ENCODE results near the gene C17orf78. TPM values are rescaled to one million over a fixed set of nuclear protein-coding genes. Genes with fewer than 3 reads are reported as not detected.
"Not testable (repeated sequence)": the region's sequence is repeated elsewhere in the genome, so short reads cannot be mapped to it uniquely, and the experiment has no call there.

C17orf78 gene
- total and polyA plus RNA-seq, 9 donors = not detected

GRCh38 chr17:37440424-37440823, 64.6 kb downstream of the C17orf78 start:
- 90 to 97% (median 96%) methylated on average over 2 of the region's 2 CpGs for WGBS, 3 donors
- Histone ChIP-seq H3K4me3 (no peak overlapping the region), H3K36me3 (no peaks in the 10 kb centered on the region), H3K27me3 (no peaks in the 10 kb centered on the region), H3K4me1 (ENCODE audit: insufficient read depth) (no peaks in the 10 kb centered on the region), H3K27ac (no peak overlapping the region), H3K9me3 (no peaks in the 10 kb centered on the region)
- TF ChIP-seq CTCF (IDR thresholded peaks at IDR 0.05) (no peak), POLR2A (IDR thresholded peaks at IDR 0.05) (no peak), EP300 (IDR thresholded peaks at IDR 0.05) (no peak)
- DNase-seq = no peak
- intact Hi-C loops (cut with DNase I) = loop anchor here in 1 of 4 donors (10.0 kb wide), 1 partner anchor 66 kb away; the partner anchor contains the start of gene C17orf78

- H3K27me3 ChIP-seq; H3K9me3 ChIP-seq; H3K36me3 ChIP-seq; H3K4me3 ChIP-seq; H3K27ac ChIP-seq; DNase-seq; H3K4me1 ChIP-seq (ENCODE audit: insufficient read depth): not testable (repeated sequence)
- 91 to 95% (median 94%) methylated on average over 12 of the region's 12 CpGs for WGBS, 3 donors
- intact Hi-C loops (cut with DNase I) = loop anchor here in 1 of 4 donors (10.0 kb wide), 1 partner anchor 67 kb away; the partner anchor contains the start of gene C17orf78
Measured at GRCh38 chr17:37441369-37442014, 65.7 kb downstream of the C17orf78 start.

Other genes starting within 250 kb of the C17orf78 start
- gene ACACA, start 30.9 kb downstream of the C17orf78 start, total RNA-seq = 100 to 1,000 TPM in 1 of 7 donors, 10 to 100 TPM in 6; 20.5 to 104 (median 43.3) TPM
- 10 to 100 TPM; 10.9 to 36.8 TPM for gene ACACA, start 30.9 kb downstream of the C17orf78 start, polyA plus RNA-seq
- 10 to 100 TPM; 12.9 to 33.2 (median 24.9) TPM for gene TADA2A, start 30.9 kb downstream of the C17orf78 start, total RNA-seq
- 10 to 100 TPM in 1 of 2 donors, 1 to 10 TPM in 1; 9.2 to 20.5 TPM for gene TADA2A, start 30.9 kb downstream of the C17orf78 start, polyA plus RNA-seq
- 10 to 100 TPM in 6 of 7 donors, 1 to 10 TPM in 1; 9.5 to 17.1 (median 13.1) TPM for gene DUSP14, start 113.9 kb downstream of the C17orf78 start, total RNA-seq
- gene DUSP14, start 113.9 kb downstream of the C17orf78 start, polyA plus RNA-seq = 10 to 100 TPM in 1 of 2 donors, 1 to 10 TPM in 1; 6.3 to 11.0 TPM
- gene SYNRG, start 233.4 kb downstream of the C17orf78 start, total RNA-seq = 10 to 100 TPM; 16.8 to 40.0 (median 31.1) TPM
- gene SYNRG, start 233.4 kb downstream of the C17orf78 start, polyA plus RNA-seq = 10 to 100 TPM; 10.9 to 37.1 TPM

Measured in ovary (tissue), 9 donors.